SK-N-SH (cell line): Measurements from ENCODE around the gene CD3E. TPM values are rescaled to one million over a fixed set of nuclear protein-coding genes. Genes with fewer than 3 reads are reported as not detected.
A peak's percentile ranks its signal among the peaks of the same experiment; 100 is the strongest.

Experiments
- CTCF ChIA-PET: fragments of 300-600, 350-600 bp; formaldehyde crosslinking; extraction: SDS; loops from one replicate; lab custom pipeline; 2021; lab: Yijun Ruan, JAX
- POLR2A ChIA-PET: fragments of 350-600 bp; sonication (Branson Sonifier 250); formaldehyde crosslinking; extraction: SDS; loops from one replicate; lab custom pipeline; 2020; ENCODE audit warnings: antibody characterized with exemption, inconsistent platforms; lab: Yijun Ruan, JAX
- DNase-seq: peaks from one replicate; pipeline ENCODE4 v3.0.0; 2012
- H2AFZ ChIP-seq: fragments of 200-600 bp; sonication (generic); 2 replicates; pipeline ENCODE4 v1.8.1; 2016; ENCODE audit warnings: antibody characterized with exemption, mild to moderate bottlenecking, low read depth
- H3F3A ChIP-seq: fragments of 200-600 bp; sonication (generic); replicated peaks from 2 replicates; pipeline ENCODE3; 2016; ENCODE audit warnings: antibody characterized with exemption, mild to moderate bottlenecking; ENCODE audit not compliant: insufficient read depth
- H3K27ac ChIP-seq, 2 experiments: fragments of 200-500 bp in 1 of 2; fragments of 200-600 bp in 1 of 2; sonication (Bioruptor generic) in 1 of 2; sonication (generic), shearing (Covaris generic) in 1 of 2; 2 replicates each; pipeline versions ENCODE4 v1.5.1 to v1.6.1; 2014 to 2016; ENCODE audit warnings: low read depth in 2 of 2, inconsistent platforms in 1 of 2, low read length in 1 of 2, mild to moderate bottlenecking in 1 of 2, mixed read lengths in 1 of 2
- H3K27me3 ChIP-seq: fragments of 200-600 bp; sonication (generic), shearing (Covaris generic); 2 replicates; pipeline ENCODE4 v1.6.1; 2016; ENCODE audit warnings: mixed run types; ENCODE audit not compliant: insufficient read depth
- H3K36me3 ChIP-seq, 2 experiments: fragments of 200-500 bp in 1 of 2; fragments of 200-600 bp in 1 of 2; sonication (Bioruptor generic) in 1 of 2; sonication (generic) in 1 of 2; replicated peaks in 1 of 2; 2 replicates each; pipeline versions ENCODE3 to v1.5.1; 2014 to 2016; ENCODE audit warnings: low read length in 1 of 2, mild to moderate bottlenecking in 1 of 2; ENCODE audit not compliant: insufficient read depth in 2 of 2, control insufficient read depth in 1 of 2
- H3K4me1 ChIP-seq, 2 experiments: fragments of 200-500 bp in 1 of 2; fragments of 200-600 bp in 1 of 2; sonication (Bioruptor generic) in 1 of 2; sonication (generic), shearing (Covaris generic) in 1 of 2; 2 replicates each; pipeline versions ENCODE4 v1.5.1 to v1.6.1; 2014 to 2016; ENCODE audit warnings: low read depth in 1 of 2, low read length in 1 of 2, mixed run types in 1 of 2; ENCODE audit not compliant: insufficient read depth in 2 of 2, control insufficient read depth in 1 of 2
- H3K4me2 ChIP-seq: fragments of 200-600 bp; sonication (generic), shearing (Covaris generic); 2 replicates; pipeline ENCODE4 v1.6.1; 2017; ENCODE audit warnings: mixed run types
- H3K4me3 ChIP-seq, 2 experiments: fragments of 200-500 bp in 1 of 2; fragments of 200-600 bp in 1 of 2; sonication (Bioruptor generic) in 1 of 2; sonication (generic), shearing (Covaris generic) in 1 of 2; 2 replicates each; pipeline versions ENCODE4 v1.5.1 to v1.8.1; 2014 to 2016; ENCODE audit warnings: low read depth in 2 of 2, inconsistent platforms in 1 of 2, low read length in 1 of 2, mild to moderate bottlenecking in 1 of 2, mixed read lengths in 1 of 2, moderate library complexity in 1 of 2
- H3K79me2 ChIP-seq: fragments of 200-600 bp; sonication (generic); 2 replicates; pipeline ENCODE4 v1.8.1; 2017; ENCODE audit warnings: mild to moderate bottlenecking; ENCODE audit not compliant: insufficient read depth
- H3K9ac ChIP-seq: fragments of 200-600 bp; sonication (generic); 2 replicates; pipeline ENCODE4 v1.6.1; 2017; ENCODE audit warnings: mixed run types
- H3K9me2 ChIP-seq: fragments of 200-600 bp; sonication (generic); 2 replicates; pipeline ENCODE4 v1.6.1; 2017; ENCODE audit warnings: mixed run types
- H3K9me3 ChIP-seq: fragments of 200-600 bp; sonication (generic); 2 replicates; pipeline ENCODE4 v1.6.1; 2017; ENCODE audit warnings: mixed run types, mild to moderate bottlenecking, moderate library complexity
- H4K20me1 ChIP-seq: fragments of 200-600 bp; sonication (generic); 2 replicates; pipeline ENCODE4 v1.6.1; 2017; ENCODE audit warnings: mild to moderate bottlenecking, mixed run types; ENCODE audit not compliant: insufficient read depth
- CHD2 ChIP-seq: fragments of 150-350 bp; IDR thresholded peaks from 2 replicates; pipeline ENCODE4 v1.6.1; 2018; ENCODE audit warnings: low read length; ENCODE audit not compliant: partially characterized antibody
- FOXJ3 ChIP-seq: sonication (generic); formaldehyde crosslinking; IDR thresholded peaks from 2 replicates; pipeline ENCODE4 v1.5.1; 2020; ENCODE audit warnings: mild to moderate bottlenecking, missing genetic modification reagents
- FOXM1 ChIP-seq: IDR thresholded peaks from 2 replicates; pipeline ENCODE4 v1.4.0; 2012; ENCODE audit warnings: low read depth, mild to moderate bottlenecking
- GATA2 ChIP-seq: sonication (generic); formaldehyde crosslinking; IDR thresholded peaks from 2 replicates; pipeline ENCODE4 v1.5.0; 2020; ENCODE audit warnings: mild to moderate bottlenecking, missing genetic modification reagents
- MEF2A ChIP-seq: IDR thresholded peaks from 2 replicates; pipeline ENCODE4 v1.4.0; 2012; ENCODE audit warnings: low read depth, borderline replicate concordance
- NRF1 ChIP-seq: IDR thresholded peaks from 2 replicates; pipeline ENCODE4 v1.6.1; 2012; ENCODE audit warnings: low read depth, mild to moderate bottlenecking, low read length
- PBX3 ChIP-seq: IDR thresholded peaks from 2 replicates; pipeline ENCODE4; 2012
- RAD21 ChIP-seq: IDR thresholded peaks from 2 replicates; pipeline ENCODE4 v1.6.1; 2012; ENCODE audit warnings: mild to moderate bottlenecking, low read length
- RCOR1 ChIP-seq: fragments of 150-350 bp; IDR thresholded peaks from 2 replicates; pipeline ENCODE4 v1.6.1; 2017; ENCODE audit warnings: antibody characterized with exemption, low read length
- SIN3A ChIP-seq: IDR thresholded peaks from 2 replicates; pipeline ENCODE4 v1.6.1; 2012; ENCODE audit warnings: low read depth, mild to moderate bottlenecking, low read length, moderate library complexity, borderline replicate concordance
- SMC3 ChIP-seq: IDR thresholded peaks from 2 replicates; pipeline ENCODE4 v1.6.1; 2012; ENCODE audit warnings: low read depth, low read length, improper control_type of control experiment
- TAF1 ChIP-seq: IDR thresholded peaks from 2 replicates; pipeline ENCODE4 v1.6.1; 2012; ENCODE audit warnings: low read depth, mild to moderate bottlenecking, low read length, moderate library complexity, borderline replicate concordance
- WGBS: methylation state at CpG from one replicate; pipeline ENCODE4 v1.1.6; 2017; ENCODE audit warnings: low lambda C conversion rate; 5-methylcytosine and 5-hydroxymethylcytosine counted together
- polyA plus RNA-seq, 3 experiments: library from polyadenylated mRNA; depleted of rRNA; stranded (reverse); fragments of >200 nt; gene quantifications; 2 replicates each; pipeline ENCODE4 v1.2.3, GENCODE V29; 2012
- TF ChIP-seq, protein P1 (sequence below): IDR thresholded peaks from 2 replicates; pipeline ENCODE4 v1.4.0; 2012; ENCODE audit warnings: low read depth, borderline replicate concordance
- TF ChIP-seq, protein P2 (sequence below): fragments of 150-350 bp; IDR thresholded peaks from 2 replicates; pipeline ENCODE4 v1.6.1; 2016; ENCODE audit warnings: mild to moderate bottlenecking, low read depth, low read length
- TF ChIP-seq, protein P3 (sequence below): fragments of 200-600 bp; sonication (generic); IDR thresholded peaks from 2 replicates; pipeline ENCODE4 v1.6.1; 2017; ENCODE audit warnings: antibody characterized with exemption, mild to moderate bottlenecking, moderate library complexity
- TF ChIP-seq, protein P4 (sequence below): IDR thresholded peaks from 2 replicates; pipeline ENCODE4 v1.6.1; 2012; ENCODE audit warnings: mild to moderate bottlenecking, low read depth, low read length, moderate library complexity

The CD3E gene
- polyA plus RNA-seq, 1 of the 3 experiments (the other 2 are of a cell fraction) = not detected

GRCh38 chr11:118349475-118349874 is 44.9 kb downstream of the CD3E start:
- Histone ChIP-seq H3K9ac (no peak overlapping the region), H3K4me1 (no peaks in the 10 kb centered on the region; a peak in 1 of 4 replicates), H3K27me3 (peaks cover 52% of the 10 kb centered on the region; the same call in 1 of the 2 replicates), H4K20me1 (no peaks in the 10 kb centered on the region), H3K9me2 (no peaks in the 10 kb centered on the region), H3K4me2 (no peak overlapping the region), H2AFZ (no peak overlapping the region), H3F3A (peaks cover 3% of the 10 kb centered on the region), H3K9me3 (no peaks in the 10 kb centered on the region), H3K27ac (no peak overlapping the region), H3K36me3 (no peaks in the 10 kb centered on the region), H3K4me3 (no peak overlapping the region), H3K79me2 (no peaks in the 10 kb centered on the region)
- ChIA-PET POLR2A (no interaction called here), CTCF (interaction anchor here (5.6 kb wide), 1 partner anchor 151 kb away, joined by 34 read pairs; no protein-coding TSS in a partner anchor)
- 12% methylated on average over 6 of the region's 6 CpGs for WGBS
- TF ChIP-seq FOXJ3 (CRISPR knock-in tag) = no peak
- TF ChIP-seq, protein P1, sequence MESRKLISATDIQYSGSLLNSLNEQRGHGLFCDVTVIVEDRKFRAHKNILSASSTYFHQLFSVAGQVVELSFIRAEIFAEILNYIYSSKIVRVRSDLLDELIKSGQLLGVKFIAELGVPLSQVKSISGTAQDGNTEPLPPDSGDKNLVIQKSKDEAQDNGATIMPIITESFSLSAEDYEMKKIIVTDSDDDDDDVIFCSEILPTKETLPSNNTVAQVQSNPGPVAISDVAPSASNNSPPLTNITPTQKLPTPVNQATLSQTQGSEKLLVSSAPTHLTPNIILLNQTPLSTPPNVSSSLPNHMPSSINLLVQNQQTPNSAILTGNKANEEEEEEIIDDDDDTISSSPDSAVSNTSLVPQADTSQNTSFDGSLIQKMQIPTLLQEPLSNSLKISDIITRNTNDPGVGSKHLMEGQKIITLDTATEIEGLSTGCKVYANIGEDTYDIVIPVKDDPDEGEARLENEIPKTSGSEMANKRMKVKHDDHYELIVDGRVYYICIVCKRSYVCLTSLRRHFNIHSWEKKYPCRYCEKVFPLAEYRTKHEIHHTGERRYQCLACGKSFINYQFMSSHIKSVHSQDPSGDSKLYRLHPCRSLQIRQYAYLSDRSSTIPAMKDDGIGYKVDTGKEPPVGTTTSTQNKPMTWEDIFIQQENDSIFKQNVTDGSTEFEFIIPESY = no peak
- no peak for TF ChIP-seq SIN3A
- no peak for TF ChIP-seq MEF2A
- no peak for TF ChIP-seq PBX3
- TF ChIP-seq RAD21 = no peak
- TF ChIP-seq, protein P2, sequence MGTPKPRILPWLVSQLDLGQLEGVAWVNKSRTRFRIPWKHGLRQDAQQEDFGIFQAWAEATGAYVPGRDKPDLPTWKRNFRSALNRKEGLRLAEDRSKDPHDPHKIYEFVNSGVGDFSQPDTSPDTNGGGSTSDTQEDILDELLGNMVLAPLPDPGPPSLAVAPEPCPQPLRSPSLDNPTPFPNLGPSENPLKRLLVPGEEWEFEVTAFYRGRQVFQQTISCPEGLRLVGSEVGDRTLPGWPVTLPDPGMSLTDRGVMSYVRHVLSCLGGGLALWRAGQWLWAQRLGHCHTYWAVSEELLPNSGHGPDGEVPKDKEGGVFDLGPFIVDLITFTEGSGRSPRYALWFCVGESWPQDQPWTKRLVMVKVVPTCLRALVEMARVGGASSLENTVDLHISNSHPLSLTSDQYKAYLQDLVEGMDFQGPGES = no peak
- TF ChIP-seq FOXM1 = no peak
- TF ChIP-seq GATA2 (CRISPR knock-in tag) = no peak
- DNase-seq = no peak

GRCh38 chr11:118353084-118353710 is 48.7 kb downstream of the CD3E start:
- Histone ChIP-seq H3F3A (peaks cover 7% of the 10 kb centered on the region), H4K20me1 (no peaks in the 10 kb centered on the region), H3K9me3 (no peaks in the 10 kb centered on the region), H3K4me2 (no peak overlapping the region), H3K9me2 (no peaks in the 10 kb centered on the region), H3K4me1 (no peaks in the 10 kb centered on the region; a peak in 1 of 4 replicates), H3K79me2 (no peaks in the 10 kb centered on the region), H3K27ac (no peak overlapping the region), H3K4me3 (peak overlapping the region in 1 of 2 experiments; percentile 25; a peak in 1 of 4 replicates), H3K27me3 (peaks cover 39% of the 10 kb centered on the region; the same call in 1 of the 2 replicates), H3K36me3 (no peaks in the 10 kb centered on the region), H2AFZ (no peak overlapping the region), H3K9ac (no peak overlapping the region)
- POLR2A ChIA-PET = no interaction called here
- peak; percentile 20 for DNase-seq
- 3% methylated on average over 6 of the region's 6 CpGs for WGBS
- CTCF ChIA-PET = interaction anchor here (0.6 to 5.6 kb wide), 22 partner anchors 10 to 219 kb away, joined by 3 to 34 read pairs (median 3); no protein-coding TSS in a partner anchor
- TF ChIP-seq RCOR1 = no peak
- TF ChIP-seq CHD2 = no peak
- TF ChIP-seq, protein P3, sequence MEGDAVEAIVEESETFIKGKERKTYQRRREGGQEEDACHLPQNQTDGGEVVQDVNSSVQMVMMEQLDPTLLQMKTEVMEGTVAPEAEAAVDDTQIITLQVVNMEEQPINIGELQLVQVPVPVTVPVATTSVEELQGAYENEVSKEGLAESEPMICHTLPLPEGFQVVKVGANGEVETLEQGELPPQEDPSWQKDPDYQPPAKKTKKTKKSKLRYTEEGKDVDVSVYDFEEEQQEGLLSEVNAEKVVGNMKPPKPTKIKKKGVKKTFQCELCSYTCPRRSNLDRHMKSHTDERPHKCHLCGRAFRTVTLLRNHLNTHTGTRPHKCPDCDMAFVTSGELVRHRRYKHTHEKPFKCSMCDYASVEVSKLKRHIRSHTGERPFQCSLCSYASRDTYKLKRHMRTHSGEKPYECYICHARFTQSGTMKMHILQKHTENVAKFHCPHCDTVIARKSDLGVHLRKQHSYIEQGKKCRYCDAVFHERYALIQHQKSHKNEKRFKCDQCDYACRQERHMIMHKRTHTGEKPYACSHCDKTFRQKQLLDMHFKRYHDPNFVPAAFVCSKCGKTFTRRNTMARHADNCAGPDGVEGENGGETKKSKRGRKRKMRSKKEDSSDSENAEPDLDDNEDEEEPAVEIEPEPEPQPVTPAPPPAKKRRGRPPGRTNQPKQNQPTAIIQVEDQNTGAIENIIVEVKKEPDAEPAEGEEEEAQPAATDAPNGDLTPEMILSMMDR = peak; percentile 81
- TF ChIP-seq RAD21 = peak; percentile 56
- no peak for TF ChIP-seq TAF1
- peak; percentile 44 for TF ChIP-seq SMC3
- TF ChIP-seq MEF2A = no peak
- no peak for TF ChIP-seq GATA2 (CRISPR knock-in tag)
- no peak for TF ChIP-seq NRF1
- TF ChIP-seq, protein P4, sequence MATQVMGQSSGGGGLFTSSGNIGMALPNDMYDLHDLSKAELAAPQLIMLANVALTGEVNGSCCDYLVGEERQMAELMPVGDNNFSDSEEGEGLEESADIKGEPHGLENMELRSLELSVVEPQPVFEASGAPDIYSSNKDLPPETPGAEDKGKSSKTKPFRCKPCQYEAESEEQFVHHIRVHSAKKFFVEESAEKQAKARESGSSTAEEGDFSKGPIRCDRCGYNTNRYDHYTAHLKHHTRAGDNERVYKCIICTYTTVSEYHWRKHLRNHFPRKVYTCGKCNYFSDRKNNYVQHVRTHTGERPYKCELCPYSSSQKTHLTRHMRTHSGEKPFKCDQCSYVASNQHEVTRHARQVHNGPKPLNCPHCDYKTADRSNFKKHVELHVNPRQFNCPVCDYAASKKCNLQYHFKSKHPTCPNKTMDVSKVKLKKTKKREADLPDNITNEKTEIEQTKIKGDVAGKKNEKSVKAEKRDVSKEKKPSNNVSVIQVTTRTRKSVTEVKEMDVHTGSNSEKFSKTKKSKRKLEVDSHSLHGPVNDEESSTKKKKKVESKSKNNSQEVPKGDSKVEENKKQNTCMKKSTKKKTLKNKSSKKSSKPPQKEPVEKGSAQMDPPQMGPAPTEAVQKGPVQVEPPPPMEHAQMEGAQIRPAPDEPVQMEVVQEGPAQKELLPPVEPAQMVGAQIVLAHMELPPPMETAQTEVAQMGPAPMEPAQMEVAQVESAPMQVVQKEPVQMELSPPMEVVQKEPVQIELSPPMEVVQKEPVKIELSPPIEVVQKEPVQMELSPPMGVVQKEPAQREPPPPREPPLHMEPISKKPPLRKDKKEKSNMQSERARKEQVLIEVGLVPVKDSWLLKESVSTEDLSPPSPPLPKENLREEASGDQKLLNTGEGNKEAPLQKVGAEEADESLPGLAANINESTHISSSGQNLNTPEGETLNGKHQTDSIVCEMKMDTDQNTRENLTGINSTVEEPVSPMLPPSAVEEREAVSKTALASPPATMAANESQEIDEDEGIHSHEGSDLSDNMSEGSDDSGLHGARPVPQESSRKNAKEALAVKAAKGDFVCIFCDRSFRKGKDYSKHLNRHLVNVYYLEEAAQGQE = no peak
